Measurements from ENCODE around the gene CALML3.

DNA sequence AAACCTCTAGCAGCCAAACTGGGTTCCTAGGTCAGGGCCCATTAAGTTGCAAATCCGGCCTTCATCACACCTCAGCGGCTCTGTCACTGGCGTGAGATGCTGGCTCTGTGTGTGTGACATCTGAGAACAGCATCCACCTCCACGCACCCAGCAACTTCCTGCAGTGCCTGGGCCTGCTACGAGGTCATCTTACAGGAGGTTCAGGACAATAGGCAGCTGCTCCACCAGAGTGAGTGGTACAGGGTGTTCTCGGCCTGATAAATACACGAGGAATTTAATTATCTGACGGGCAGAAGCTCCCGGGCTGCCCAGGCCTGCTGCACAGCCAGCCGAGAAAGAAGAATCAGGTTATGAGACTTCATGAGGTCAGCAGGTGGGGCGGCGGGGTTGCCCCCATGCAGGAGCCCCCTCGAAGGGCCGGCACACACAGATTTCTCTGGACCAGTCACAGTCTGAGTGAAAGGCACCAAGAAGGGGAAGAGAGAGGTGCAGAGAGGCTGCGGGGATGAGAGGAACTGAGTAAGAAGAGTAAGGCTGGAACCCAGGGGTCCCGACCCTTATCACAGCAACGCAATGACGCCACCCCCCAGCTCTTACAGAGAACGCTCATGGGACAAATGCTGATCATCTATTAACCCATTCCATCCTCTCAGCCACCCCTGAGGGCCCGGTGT, 49.3 kb downstream of the CALML3 start:
- TF ChIP-seq EGR1 (IDR thresholded peaks at IDR 0.05) = no peak
- no peak for TF ChIP-seq EP300 (IDR thresholded peaks at IDR 0.05; ENCODE audit: borderline replicate concordance)
- TF ChIP-seq, protein P1, sequence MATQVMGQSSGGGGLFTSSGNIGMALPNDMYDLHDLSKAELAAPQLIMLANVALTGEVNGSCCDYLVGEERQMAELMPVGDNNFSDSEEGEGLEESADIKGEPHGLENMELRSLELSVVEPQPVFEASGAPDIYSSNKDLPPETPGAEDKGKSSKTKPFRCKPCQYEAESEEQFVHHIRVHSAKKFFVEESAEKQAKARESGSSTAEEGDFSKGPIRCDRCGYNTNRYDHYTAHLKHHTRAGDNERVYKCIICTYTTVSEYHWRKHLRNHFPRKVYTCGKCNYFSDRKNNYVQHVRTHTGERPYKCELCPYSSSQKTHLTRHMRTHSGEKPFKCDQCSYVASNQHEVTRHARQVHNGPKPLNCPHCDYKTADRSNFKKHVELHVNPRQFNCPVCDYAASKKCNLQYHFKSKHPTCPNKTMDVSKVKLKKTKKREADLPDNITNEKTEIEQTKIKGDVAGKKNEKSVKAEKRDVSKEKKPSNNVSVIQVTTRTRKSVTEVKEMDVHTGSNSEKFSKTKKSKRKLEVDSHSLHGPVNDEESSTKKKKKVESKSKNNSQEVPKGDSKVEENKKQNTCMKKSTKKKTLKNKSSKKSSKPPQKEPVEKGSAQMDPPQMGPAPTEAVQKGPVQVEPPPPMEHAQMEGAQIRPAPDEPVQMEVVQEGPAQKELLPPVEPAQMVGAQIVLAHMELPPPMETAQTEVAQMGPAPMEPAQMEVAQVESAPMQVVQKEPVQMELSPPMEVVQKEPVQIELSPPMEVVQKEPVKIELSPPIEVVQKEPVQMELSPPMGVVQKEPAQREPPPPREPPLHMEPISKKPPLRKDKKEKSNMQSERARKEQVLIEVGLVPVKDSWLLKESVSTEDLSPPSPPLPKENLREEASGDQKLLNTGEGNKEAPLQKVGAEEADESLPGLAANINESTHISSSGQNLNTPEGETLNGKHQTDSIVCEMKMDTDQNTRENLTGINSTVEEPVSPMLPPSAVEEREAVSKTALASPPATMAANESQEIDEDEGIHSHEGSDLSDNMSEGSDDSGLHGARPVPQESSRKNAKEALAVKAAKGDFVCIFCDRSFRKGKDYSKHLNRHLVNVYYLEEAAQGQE (IDR thresholded peaks at IDR 0.05; ENCODE audit: low read depth) = no peak
- no peak for TF ChIP-seq TAF1 (IDR thresholded peaks at IDR 0.05; ENCODE audit: low read depth)
- TF ChIP-seq CEBPB (IDR thresholded peaks at IDR 0.05) = no peak
- TF ChIP-seq TEAD4 (IDR thresholded peaks at IDR 0.05) = no peak
- TF ChIP-seq NFIC (IDR thresholded peaks at IDR 0.05) = no peak

All from Ishikawa (cell line).